ENCODE data around the gene MBD3L4. TPM values are rescaled to one million over a fixed set of nuclear protein-coding genes. Genes with fewer than 3 reads are reported as not detected.

The MBD3L4 gene
- total and polyA plus RNA-seq, 10 of the 15 experiments (the other 5 are each of a cell fraction or from before 2014, with no cell fraction given), result not detected

DNA sequence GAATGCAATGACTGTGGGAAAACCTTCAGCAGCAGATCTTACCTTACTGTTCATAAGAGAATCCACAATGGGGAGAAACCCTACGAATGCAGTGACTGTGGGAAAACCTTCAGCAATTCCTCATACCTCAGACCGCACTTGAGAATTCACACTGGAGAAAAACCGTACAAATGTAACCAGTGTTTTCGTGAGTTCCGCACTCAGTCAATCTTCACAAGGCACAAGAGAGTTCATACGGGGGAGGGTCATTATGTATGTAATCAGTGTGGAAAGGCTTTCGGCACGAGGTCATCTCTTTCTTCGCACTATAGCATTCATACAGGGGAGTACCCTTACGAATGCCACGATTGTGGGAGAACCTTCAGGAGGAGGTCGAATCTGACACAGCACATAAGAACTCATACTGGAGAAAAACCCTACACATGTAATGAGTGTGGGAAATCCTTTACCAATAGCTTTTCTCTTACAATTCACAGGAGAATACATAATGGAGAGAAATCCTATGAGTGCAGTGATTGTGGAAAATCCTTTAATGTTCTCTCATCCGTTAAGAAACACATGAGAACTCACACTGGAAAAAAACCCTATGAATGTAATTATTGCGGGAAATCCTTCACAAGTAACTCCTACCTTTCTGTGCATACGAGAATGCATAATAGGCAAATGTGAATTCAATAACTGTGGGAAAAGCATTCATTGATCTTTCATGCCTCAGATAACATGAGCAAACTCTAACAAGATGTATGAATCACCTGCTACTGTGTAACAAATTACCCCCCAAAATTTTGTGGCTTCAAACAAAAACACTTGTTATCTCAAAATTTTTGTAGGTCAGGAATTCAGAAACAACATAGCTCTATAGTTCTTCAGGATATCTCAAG, 43.3 kb upstream of the MBD3L4 start (continued):
- TF ChIP-seq, protein P1, sequence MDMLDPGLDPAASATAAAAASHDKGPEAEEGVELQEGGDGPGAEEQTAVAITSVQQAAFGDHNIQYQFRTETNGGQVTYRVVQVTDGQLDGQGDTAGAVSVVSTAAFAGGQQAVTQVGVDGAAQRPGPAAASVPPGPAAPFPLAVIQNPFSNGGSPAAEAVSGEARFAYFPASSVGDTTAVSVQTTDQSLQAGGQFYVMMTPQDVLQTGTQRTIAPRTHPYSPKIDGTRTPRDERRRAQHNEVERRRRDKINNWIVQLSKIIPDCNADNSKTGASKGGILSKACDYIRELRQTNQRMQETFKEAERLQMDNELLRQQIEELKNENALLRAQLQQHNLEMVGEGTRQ (IDR thresholded peaks at IDR 0.05; ENCODE audit: borderline replicate concordance, low read depth, low read length), result no peak
- TF ChIP-seq BRCA1 (IDR thresholded peaks at IDR 0.05; ENCODE audit: low read depth, low read length) (no peak), RELA (IDR thresholded peaks at IDR 0.05; ENCODE audit: borderline replicate concordance, partially characterized antibody) (no peak), BHLHE40 (IDR thresholded peaks at IDR 0.05; ENCODE audit: borderline replicate concordance in 1 of 2, low read depth in 2 of 2, low read length in 1 of 2) (no peak), IKZF1 (conservative IDR thresholded peaks at IDR 0.05) (no peak), NR2C2 (IDR thresholded peaks at IDR 0.05; ENCODE audit: borderline replicate concordance, control insufficient read depth, insufficient read length, low read depth) (no peak), ATF7 (IDR thresholded peaks at IDR 0.05; ENCODE audit: low read depth) (no peak), POLR2A (IDR thresholded peaks at IDR 0.05; ENCODE audit: low read depth, low read length) (no peak), RUNX3 (IDR thresholded peaks at IDR 0.05; ENCODE audit: low read length) (no peak), SMAD5 (IDR thresholded peaks at IDR 0.05; ENCODE audit: low read depth) (no peak), KLF5 (IDR thresholded peaks at IDR 0.05; ENCODE audit: partially characterized antibody) (peak; percentile 98), EGR1 (IDR thresholded peaks at IDR 0.05; ENCODE audit: borderline replicate concordance in 1 of 2, low read depth in 2 of 2, low read length in 2 of 2) (no peak), ZNF274 (IDR thresholded peaks at IDR 0.05; ENCODE audit: insufficient read depth, insufficient read length) (peak; percentile 90), RB1 (IDR thresholded peaks at IDR 0.05; ENCODE audit: borderline replicate concordance) (no peak), ZZZ3 (IDR thresholded peaks at IDR 0.05; ENCODE audit: control insufficient read depth, insufficient read length, low read depth) (no peak), RCOR1 (conservative IDR thresholded peaks at IDR 0.05; ENCODE audit: low read depth, low read length) (no peak), CBFB (IDR thresholded peaks at IDR 0.05; ENCODE audit: low read depth) (no peak; the same call in 1 of the 2 replicates), TCF12 (IDR thresholded peaks at IDR 0.05; ENCODE audit: low read depth, low read length) (no peak), MYB (IDR thresholded peaks at IDR 0.05; ENCODE audit: borderline replicate concordance, low read depth, low read length) (no peak), PAX8 (IDR thresholded peaks at IDR 0.05) (no peak)
- TF ChIP-seq, protein P2, sequence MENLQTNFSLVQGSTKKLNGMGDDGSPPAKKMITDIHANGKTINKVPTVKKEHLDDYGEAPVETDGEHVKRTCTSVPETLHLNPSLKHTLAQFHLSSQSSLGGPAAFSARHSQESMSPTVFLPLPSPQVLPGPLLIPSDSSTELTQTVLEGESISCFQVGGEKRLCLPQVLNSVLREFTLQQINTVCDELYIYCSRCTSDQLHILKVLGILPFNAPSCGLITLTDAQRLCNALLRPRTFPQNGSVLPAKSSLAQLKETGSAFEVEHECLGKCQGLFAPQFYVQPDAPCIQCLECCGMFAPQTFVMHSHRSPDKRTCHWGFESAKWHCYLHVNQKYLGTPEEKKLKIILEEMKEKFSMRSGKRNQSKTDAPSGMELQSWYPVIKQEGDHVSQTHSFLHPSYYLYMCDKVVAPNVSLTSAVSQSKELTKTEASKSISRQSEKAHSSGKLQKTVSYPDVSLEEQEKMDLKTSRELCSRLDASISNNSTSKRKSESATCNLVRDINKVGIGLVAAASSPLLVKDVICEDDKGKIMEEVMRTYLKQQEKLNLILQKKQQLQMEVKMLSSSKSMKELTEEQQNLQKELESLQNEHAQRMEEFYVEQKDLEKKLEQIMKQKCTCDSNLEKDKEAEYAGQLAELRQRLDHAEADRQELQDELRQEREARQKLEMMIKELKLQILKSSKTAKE (IDR thresholded peaks at IDR 0.05; ENCODE audit: low read depth, poor library complexity, severe bottlenecking), result peak; percentile 82
- TF ChIP-seq, protein P3, sequence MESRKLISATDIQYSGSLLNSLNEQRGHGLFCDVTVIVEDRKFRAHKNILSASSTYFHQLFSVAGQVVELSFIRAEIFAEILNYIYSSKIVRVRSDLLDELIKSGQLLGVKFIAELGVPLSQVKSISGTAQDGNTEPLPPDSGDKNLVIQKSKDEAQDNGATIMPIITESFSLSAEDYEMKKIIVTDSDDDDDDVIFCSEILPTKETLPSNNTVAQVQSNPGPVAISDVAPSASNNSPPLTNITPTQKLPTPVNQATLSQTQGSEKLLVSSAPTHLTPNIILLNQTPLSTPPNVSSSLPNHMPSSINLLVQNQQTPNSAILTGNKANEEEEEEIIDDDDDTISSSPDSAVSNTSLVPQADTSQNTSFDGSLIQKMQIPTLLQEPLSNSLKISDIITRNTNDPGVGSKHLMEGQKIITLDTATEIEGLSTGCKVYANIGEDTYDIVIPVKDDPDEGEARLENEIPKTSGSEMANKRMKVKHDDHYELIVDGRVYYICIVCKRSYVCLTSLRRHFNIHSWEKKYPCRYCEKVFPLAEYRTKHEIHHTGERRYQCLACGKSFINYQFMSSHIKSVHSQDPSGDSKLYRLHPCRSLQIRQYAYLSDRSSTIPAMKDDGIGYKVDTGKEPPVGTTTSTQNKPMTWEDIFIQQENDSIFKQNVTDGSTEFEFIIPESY (IDR thresholded peaks at IDR 0.05), result peak; percentile 30; the same call in 1 of the 2 replicates
- TF ChIP-seq, protein P4, sequence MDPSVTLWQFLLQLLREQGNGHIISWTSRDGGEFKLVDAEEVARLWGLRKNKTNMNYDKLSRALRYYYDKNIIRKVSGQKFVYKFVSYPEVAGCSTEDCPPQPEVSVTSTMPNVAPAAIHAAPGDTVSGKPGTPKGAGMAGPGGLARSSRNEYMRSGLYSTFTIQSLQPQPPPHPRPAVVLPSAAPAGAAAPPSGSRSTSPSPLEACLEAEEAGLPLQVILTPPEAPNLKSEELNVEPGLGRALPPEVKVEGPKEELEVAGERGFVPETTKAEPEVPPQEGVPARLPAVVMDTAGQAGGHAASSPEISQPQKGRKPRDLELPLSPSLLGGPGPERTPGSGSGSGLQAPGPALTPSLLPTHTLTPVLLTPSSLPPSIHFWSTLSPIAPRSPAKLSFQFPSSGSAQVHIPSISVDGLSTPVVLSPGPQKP (IDR thresholded peaks at IDR 0.05; ENCODE audit: low read depth, low read length), result no peak
- TF ChIP-seq, protein P5, sequence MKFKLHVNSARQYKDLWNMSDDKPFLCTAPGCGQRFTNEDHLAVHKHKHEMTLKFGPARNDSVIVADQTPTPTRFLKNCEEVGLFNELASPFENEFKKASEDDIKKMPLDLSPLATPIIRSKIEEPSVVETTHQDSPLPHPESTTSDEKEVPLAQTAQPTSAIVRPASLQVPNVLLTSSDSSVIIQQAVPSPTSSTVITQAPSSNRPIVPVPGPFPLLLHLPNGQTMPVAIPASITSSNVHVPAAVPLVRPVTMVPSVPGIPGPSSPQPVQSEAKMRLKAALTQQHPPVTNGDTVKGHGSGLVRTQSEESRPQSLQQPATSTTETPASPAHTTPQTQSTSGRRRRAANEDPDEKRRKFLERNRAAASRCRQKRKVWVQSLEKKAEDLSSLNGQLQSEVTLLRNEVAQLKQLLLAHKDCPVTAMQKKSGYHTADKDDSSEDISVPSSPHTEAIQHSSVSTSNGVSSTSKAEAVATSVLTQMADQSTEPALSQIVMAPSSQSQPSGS (IDR thresholded peaks at IDR 0.05; ENCODE audit: low read length), result no peak

Data from GM12878 (cell line).